ENCODE data around the gene PRDM16.

GRCh38 chr1:3053986-3054385, 15.0 kb upstream of the PRDM16 start:
- TF ChIP-seq EZH2 (IDR thresholded peaks at IDR 0.05; ENCODE audit: borderline replicate concordance, low read length): no peak
- TF ChIP-seq CTCF (conservative IDR thresholded peaks at IDR 0.05 in 1 of 2, IDR thresholded peaks at IDR 0.05 in 1 of 2; ENCODE audit: extremely low read depth in 1 of 2, insufficient read depth in 1 of 2, low read depth in 1 of 2, low read length in 2 of 2): no peak
